Measurements from ENCODE around the gene PTPRK.
"Not testable (repeated sequence)": the region's sequence is repeated elsewhere in the genome, so short reads cannot be mapped to it uniquely, and the experiment has no call there.

The PTPRK gene

DNA sequence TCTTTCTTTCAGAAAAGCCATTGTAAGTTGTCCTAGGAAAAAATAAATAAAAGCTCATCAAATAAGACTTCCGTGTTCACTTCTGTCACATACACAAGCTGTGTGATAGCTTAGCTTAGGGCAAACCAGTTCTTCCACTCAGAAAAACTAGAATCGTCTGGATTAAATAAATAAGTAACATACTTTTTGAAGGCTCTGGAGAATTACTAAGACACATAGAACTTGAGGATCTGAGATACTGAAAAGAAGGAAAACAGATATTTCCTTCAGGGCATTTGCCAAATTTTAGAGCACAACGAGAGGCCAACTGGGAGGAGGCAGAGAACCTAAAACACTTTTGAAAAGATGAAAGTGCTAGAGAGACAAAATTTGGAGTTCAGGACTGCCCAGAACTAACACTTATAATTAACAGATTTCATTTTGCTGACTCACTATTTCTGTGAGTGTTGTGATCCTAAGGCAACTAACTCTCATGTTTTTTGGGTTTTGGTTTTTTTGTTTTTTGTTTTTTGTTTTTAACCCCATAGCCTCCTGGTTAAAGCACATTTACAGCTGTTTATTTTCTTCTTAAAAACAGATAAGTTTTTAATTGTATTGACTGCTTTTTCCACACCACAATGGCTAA lies 580.8 kb downstream of the PTPRK start:
- Histone ChIP-seq H3K9ac (ENCODE audit: low read length) (no peak overlapping the region), H3K36me3 (ENCODE audit: insufficient read depth, low read length) (no peaks in the 10 kb centered on the region), H3K27ac (ENCODE audit: low read depth, low read length) (no peak overlapping the region), H3K27me3 (ENCODE audit: control insufficient read depth in 1 of 2, insufficient read depth in 2 of 2, low read length in 2 of 2) (no peaks in the 10 kb centered on the region), H3K4me1 (ENCODE audit: insufficient read depth, low read length) (no peaks in the 10 kb centered on the region), H3K4me3 (ENCODE audit: low read depth in 1 of 2, low read length in 2 of 2) (no peak overlapping the region), H3K9me3 (ENCODE audit: low read length) (no peaks in the 10 kb centered on the region)

DNA sequence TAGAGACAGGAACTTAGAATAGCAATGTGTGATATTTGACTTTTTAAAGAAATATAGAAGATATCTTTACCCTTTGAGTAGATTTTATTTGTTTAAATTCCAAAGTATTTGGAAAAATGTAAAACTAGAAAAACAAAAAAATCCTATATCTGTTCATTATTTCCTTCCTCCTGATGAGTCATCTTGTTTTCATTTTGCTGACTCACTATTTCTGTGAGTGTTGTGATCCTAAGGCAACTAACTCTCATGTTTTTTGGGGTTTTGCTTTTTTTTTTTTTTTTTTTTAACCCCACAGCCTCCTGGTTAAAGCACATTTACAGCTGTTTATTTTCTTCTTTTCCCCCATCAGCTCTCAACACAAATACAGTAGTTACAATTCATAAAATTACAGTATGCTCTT lies 581.7 kb downstream of the PTPRK start:
- H3K36me3 ChIP-seq (ENCODE audit: insufficient read depth, low read length): no peaks in the 10 kb centered on the region
- H3K27me3 ChIP-seq (ENCODE audit: control insufficient read depth in 1 of 2, insufficient read depth in 2 of 2, low read length in 2 of 2): no peaks in the 10 kb centered on the region
- H3K9me3 ChIP-seq (ENCODE audit: low read length): no peaks in the 10 kb centered on the region
- no peaks in the 10 kb centered on the region for H3K4me1 ChIP-seq (ENCODE audit: insufficient read depth, low read length)
- no peak overlapping the region for H3K27ac ChIP-seq (ENCODE audit: low read depth, low read length)
- no peak overlapping the region for H3K9ac ChIP-seq (ENCODE audit: low read length)
- H3K4me3 ChIP-seq (ENCODE audit: low read depth in 1 of 2, low read length in 2 of 2): no peak overlapping the region

DNA sequence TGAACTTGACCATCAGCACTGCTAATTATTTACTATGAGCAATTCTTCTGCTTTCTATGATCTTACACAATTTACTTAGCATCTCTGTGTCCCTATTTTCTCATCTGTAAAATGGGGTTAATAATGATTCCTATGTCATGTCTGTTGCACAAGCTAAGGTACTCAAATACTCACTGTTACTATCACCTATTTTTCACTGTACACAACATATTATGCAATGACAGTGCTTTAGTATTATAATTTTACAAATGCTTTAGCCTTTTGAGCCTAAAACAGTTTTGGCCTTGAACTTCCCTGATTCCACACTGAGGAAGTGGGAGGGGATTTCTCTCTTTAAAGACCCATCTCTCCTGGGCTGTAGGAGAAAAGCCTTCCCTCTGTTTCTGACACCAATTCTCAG lies 582.7 kb downstream of the PTPRK start:
- H3K36me3 ChIP-seq (ENCODE audit: insufficient read depth, low read length): no peaks in the 10 kb centered on the region
- H3K27me3 ChIP-seq (ENCODE audit: control insufficient read depth in 1 of 2, insufficient read depth in 2 of 2, low read length in 2 of 2): no peaks in the 10 kb centered on the region
- H3K27ac ChIP-seq (ENCODE audit: low read depth, low read length): no peak overlapping the region

DNA sequence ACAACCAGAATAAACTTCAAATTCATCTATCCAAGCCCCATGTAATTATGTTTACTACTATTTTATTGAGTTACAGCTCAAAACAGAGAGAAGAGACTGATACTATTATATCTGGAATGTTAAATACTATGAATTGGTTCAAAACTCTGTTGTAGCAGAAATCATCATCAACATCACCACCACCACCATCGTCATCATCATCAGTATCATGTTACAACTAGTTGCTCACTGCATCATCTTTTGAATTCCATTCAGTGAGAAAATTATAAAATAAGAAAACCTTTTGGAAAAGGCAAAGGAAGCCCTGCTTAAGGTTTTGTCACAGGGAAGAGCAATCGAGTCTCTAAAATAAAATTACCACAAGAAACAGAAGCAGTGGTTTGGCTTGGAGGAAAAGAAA lies 583.3 kb downstream of the PTPRK start:
- Histone ChIP-seq H3K9ac (ENCODE audit: low read length) (no peak overlapping the region), H3K9me3 (ENCODE audit: low read length) (no peaks in the 10 kb centered on the region), H3K27me3 (ENCODE audit: control insufficient read depth in 1 of 2, insufficient read depth in 2 of 2, low read length in 2 of 2) (no peaks in the 10 kb centered on the region), H3K27ac (ENCODE audit: low read depth, low read length) (no peak overlapping the region), H3K36me3 (ENCODE audit: insufficient read depth, low read length) (no peaks in the 10 kb centered on the region), H3K4me1 (ENCODE audit: insufficient read depth, low read length) (no peaks in the 10 kb centered on the region), H3K4me3 (ENCODE audit: low read depth in 1 of 2, low read length in 2 of 2) (no peak overlapping the region)

More for the DNA sequence above, 582.7 kb downstream of the PTPRK start:
- Histone ChIP-seq H3K9ac (ENCODE audit: low read length) (no peak overlapping the region), H3K4me1 (ENCODE audit: insufficient read depth, low read length) (no peaks in the 10 kb centered on the region), H3K4me3 (ENCODE audit: low read depth in 1 of 2, low read length in 2 of 2) (no peak overlapping the region), H3K9me3 (ENCODE audit: low read length) (no peaks in the 10 kb centered on the region)

DNA sequence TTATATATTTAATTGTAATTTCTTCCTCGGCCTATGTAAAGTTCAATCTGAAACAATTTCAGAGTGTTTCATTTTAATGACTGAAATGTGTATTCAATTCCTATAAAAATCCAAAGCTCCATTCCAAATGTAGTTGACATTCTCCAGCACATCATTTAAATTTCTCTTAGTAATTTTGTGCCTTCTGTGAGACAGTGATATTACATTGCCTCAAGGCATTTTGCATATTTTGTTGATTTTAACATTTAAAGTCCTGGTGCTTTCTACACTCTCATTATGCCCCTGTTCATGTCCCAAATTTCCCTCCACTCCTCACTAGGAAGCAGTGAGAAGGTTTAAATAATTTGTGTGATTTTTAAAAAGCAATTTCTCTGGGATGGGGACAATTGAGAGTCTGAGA lies 585.4 kb downstream of the PTPRK start:
- H3K36me3 ChIP-seq (ENCODE audit: insufficient read depth, low read length): no peaks in the 10 kb centered on the region
- H3K27ac ChIP-seq (ENCODE audit: low read depth, low read length): no peak overlapping the region
- H3K4me3 ChIP-seq (ENCODE audit: low read depth in 1 of 2, low read length in 2 of 2): no peak overlapping the region
- H3K9me3 ChIP-seq (ENCODE audit: low read length): no peaks in the 10 kb centered on the region
- H3K27me3 ChIP-seq (ENCODE audit: control insufficient read depth in 1 of 2, insufficient read depth in 2 of 2, low read length in 2 of 2): no peaks in the 10 kb centered on the region
- no peak overlapping the region for H3K9ac ChIP-seq (ENCODE audit: low read length)
- no peaks in the 10 kb centered on the region for H3K4me1 ChIP-seq (ENCODE audit: insufficient read depth, low read length)

DNA sequence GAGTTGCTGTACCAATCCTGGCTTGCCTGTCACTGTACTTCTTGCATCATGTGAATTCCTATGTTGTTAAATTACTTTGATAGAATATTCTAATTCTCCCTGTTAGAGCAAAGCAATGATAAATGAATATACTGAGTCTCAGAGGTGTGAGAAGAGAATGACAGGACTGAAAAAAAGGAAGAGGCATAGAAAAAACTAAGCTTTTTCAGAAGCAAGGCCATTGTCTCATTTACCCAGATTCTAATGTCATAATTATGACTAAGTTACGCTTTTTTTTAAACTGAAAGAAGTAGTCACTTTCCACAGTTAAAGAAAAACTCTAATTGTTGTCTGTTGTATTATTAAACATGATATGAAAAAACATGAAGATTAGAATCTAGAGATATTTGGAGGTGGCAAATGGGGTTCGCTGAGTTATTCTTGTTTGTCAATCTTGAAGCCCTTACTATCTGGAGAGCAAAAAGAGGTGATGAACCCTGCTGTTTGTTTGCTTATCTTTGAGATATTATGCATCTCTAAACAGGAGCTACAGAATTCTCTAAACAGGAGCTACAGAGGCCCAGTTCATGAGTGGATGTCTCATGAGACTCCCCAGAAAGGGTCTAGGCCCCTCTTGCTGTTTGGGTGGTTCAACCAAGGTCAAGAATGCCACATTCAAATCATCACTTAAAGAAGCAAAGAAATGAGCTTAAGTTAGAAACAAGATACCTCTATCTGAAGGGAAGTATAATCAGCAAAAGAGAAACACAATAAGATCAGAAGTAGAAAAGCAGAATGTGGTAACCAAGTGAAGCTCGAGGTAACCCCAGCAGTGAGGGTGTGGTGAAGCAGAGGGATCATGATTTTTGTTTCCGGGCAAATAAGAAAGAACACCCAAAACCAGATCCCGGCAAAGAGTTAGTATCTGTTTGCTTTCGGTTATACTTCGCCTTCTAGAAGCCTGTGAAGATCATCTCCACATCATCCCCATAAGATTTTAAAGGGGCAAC lies 586.3 kb downstream of the PTPRK start:
- no peaks in the 10 kb centered on the region for H3K36me3 ChIP-seq (ENCODE audit: insufficient read depth, low read length)
- H3K9me3 ChIP-seq (ENCODE audit: low read length): no peaks in the 10 kb centered on the region
- no peak overlapping the region for H3K27ac ChIP-seq (ENCODE audit: low read depth, low read length)
- no peaks in the 10 kb centered on the region for H3K27me3 ChIP-seq (ENCODE audit: control insufficient read depth in 1 of 2, insufficient read depth in 2 of 2, low read length in 2 of 2)
- no peaks in the 10 kb centered on the region for H3K4me1 ChIP-seq (ENCODE audit: insufficient read depth, low read length)
- H3K9ac ChIP-seq (ENCODE audit: low read length): no peak overlapping the region
- H3K4me3 ChIP-seq (ENCODE audit: low read depth in 1 of 2, low read length in 2 of 2): no peak overlapping the region

DNA sequence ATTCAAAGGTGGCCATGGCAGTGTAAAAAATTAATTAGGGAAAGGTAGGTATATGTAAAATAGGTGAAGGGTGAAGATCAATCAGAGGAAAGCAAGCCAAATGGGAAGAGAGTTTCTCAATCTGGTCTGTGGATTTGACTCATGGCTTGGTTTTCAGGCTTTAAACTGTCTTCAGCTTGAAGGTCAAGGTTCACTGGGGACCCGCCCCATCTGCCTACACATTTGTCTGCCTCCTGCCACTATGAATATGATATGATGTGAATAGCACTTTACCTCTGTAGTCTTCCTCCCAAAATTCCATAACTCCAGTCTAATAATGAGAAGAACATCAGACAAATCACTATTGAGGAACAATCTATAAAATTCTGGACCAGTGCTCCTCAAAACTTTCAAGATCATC lies 587.3 kb downstream of the PTPRK start:
- H3K9ac ChIP-seq (ENCODE audit: low read length): no peak overlapping the region
- no peak overlapping the region for H3K27ac ChIP-seq (ENCODE audit: low read depth, low read length)
- no peaks in the 10 kb centered on the region for H3K27me3 ChIP-seq (ENCODE audit: control insufficient read depth in 1 of 2, insufficient read depth in 2 of 2, low read length in 2 of 2)
- no peaks in the 10 kb centered on the region for H3K4me1 ChIP-seq (ENCODE audit: insufficient read depth, low read length)
- no peaks in the 10 kb centered on the region for H3K9me3 ChIP-seq (ENCODE audit: low read length)
- no peaks in the 10 kb centered on the region for H3K36me3 ChIP-seq (ENCODE audit: insufficient read depth, low read length)
- H3K4me3 ChIP-seq (ENCODE audit: low read depth in 1 of 2, low read length in 2 of 2): no peak overlapping the region

DNA sequence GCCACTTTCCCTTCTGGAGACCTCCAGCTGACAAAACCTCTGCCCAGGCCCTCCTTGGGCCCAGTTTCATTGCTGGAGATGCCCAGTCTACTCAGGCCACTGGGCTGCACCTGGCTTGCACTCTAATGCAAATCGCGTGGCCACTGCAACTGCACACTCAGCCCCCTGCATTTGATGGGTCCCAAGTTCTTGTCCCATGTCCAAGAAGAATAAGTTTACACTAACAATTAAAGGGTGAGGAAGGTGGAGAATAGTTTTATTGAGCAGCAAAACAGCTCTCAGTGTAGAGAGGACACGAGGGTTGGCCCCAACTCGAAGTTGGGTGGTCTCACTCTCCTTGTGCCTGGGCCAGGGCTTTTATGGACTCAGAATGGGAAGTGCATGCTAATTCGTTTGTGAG lies 587.7 kb downstream of the PTPRK start:
- Histone ChIP-seq H3K27me3 (ENCODE audit: control insufficient read depth in 1 of 2, insufficient read depth in 2 of 2, low read length in 2 of 2) (no peaks in the 10 kb centered on the region), H3K9me3 (ENCODE audit: low read length) (no peaks in the 10 kb centered on the region), H3K4me3 (ENCODE audit: low read depth in 1 of 2, low read length in 2 of 2) (no peak overlapping the region), H3K9ac (ENCODE audit: low read length) (no peak overlapping the region), H3K4me1 (ENCODE audit: insufficient read depth, low read length) (no peaks in the 10 kb centered on the region), H3K27ac (ENCODE audit: low read depth, low read length) (no peak overlapping the region), H3K36me3 (ENCODE audit: insufficient read depth, low read length) (no peaks in the 10 kb centered on the region)

DNA sequence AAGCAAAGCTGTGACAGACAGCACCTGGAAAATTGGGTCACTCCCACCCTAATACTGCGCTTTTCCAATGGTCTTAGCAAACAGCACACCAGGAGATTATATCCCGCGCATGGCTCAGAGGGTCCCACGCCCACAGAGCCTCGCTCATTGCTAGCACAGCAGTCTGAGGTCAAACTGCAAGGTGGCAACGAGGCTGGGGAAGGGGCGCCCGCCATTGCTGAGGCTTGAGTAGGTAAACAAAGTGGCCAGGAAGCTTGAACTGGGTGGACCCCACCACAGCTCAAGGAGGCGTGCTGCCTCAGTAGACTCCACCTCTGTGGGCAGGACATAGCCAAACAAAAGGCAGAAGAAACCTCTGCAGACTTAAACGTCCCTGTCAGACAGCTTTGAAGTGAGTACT lies 594.0 kb downstream of the PTPRK start:
- not testable (repeated sequence) for H3K4me3 ChIP-seq (ENCODE audit: low read depth in 1 of 2, low read length in 2 of 2); H3K4me1 ChIP-seq (ENCODE audit: insufficient read depth, low read length); H3K9me3 ChIP-seq (ENCODE audit: low read length); H3K9ac ChIP-seq (ENCODE audit: low read length); H3K27ac ChIP-seq (ENCODE audit: low read depth, low read length); H3K36me3 ChIP-seq (ENCODE audit: insufficient read depth, low read length); H3K27me3 ChIP-seq (ENCODE audit: control insufficient read depth in 1 of 2, insufficient read depth in 2 of 2, low read length in 2 of 2)

DNA sequence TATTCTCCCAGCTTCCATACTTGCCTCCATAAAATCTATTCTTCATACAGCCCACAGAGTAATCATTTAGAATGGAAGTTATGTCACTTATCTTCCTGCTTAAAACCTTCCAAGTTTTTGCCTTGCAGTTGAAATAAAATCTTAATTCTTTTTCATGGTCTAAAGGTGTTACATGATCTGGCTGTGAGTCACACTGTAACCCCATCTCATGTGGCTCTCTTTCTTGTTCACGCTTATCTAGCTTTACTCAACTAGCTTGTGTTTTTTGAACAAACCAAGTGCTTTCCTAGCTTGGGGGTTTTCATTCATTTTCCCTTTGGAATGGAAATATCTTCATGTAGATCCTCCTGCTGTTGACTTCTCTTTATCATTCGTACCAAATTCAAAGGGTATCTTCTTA lies 596.0 kb downstream of the PTPRK start:
- no peaks in the 10 kb centered on the region for H3K27me3 ChIP-seq (ENCODE audit: control insufficient read depth in 1 of 2, insufficient read depth in 2 of 2, low read length in 2 of 2)
- H3K27ac ChIP-seq (ENCODE audit: low read depth, low read length): no peak overlapping the region
- no peaks in the 10 kb centered on the region for H3K4me1 ChIP-seq (ENCODE audit: insufficient read depth, low read length)
- no peaks in the 10 kb centered on the region for H3K36me3 ChIP-seq (ENCODE audit: insufficient read depth, low read length)
- H3K9ac ChIP-seq (ENCODE audit: low read length): no peak overlapping the region
- no peak overlapping the region for H3K4me3 ChIP-seq (ENCODE audit: low read depth in 1 of 2, low read length in 2 of 2)
- H3K9me3 ChIP-seq (ENCODE audit: low read length): no peaks in the 10 kb centered on the region

DNA sequence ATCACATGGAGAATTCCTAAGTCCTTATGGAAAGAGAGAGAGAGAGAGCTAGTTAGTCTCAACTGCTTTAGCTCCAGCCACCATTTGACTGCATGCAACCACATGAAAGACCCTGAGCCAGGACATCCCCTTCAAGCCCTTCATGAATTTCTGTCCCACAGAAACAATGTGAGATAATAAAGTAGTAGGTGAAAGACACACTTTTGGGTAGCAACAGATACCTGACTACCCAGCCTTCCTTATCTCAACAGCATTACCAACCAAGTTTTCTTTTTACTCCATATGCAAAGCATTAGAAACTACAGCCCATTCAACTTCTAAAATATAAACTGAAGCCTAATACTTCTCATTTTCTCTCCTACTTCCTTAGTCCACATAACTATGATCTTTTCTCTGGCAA lies 596.4 kb downstream of the PTPRK start:
- no peaks in the 10 kb centered on the region for H3K9me3 ChIP-seq (ENCODE audit: low read length)
- H3K27ac ChIP-seq (ENCODE audit: low read depth, low read length): no peak overlapping the region
- no peaks in the 10 kb centered on the region for H3K27me3 ChIP-seq (ENCODE audit: control insufficient read depth in 1 of 2, insufficient read depth in 2 of 2, low read length in 2 of 2)
- H3K9ac ChIP-seq (ENCODE audit: low read length): no peak overlapping the region
- H3K36me3 ChIP-seq (ENCODE audit: insufficient read depth, low read length): no peaks in the 10 kb centered on the region
- H3K4me3 ChIP-seq (ENCODE audit: low read depth in 1 of 2, low read length in 2 of 2): no peak overlapping the region
- no peaks in the 10 kb centered on the region for H3K4me1 ChIP-seq (ENCODE audit: insufficient read depth, low read length)

DNA sequence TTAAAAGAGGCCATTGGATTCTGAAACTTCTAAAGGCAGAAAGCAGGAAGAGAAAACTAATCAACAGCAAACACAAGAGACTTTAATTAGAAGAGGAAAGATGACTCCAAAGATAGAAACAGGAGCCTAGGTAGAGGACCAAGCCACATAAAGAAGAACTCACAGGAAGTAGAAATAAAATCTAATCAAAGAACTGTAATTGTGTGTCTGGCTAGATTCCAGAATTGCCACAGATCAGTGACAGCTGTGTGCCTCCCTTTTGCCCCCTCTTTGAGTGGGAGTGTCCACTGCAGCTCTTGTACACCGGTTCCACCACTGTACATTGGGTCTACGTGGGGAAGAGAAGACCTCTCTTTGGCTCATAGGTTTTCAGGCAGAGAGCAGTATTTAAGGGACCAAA lies 597.3 kb downstream of the PTPRK start:
- Histone ChIP-seq H3K4me1 (ENCODE audit: insufficient read depth, low read length) (no peaks in the 10 kb centered on the region), H3K4me3 (ENCODE audit: low read depth in 1 of 2, low read length in 2 of 2) (no peak overlapping the region), H3K9me3 (ENCODE audit: low read length) (no peaks in the 10 kb centered on the region), H3K27ac (ENCODE audit: low read depth, low read length) (no peak overlapping the region), H3K27me3 (ENCODE audit: control insufficient read depth in 1 of 2, insufficient read depth in 2 of 2, low read length in 2 of 2) (no peaks in the 10 kb centered on the region), H3K9ac (ENCODE audit: low read length) (no peak overlapping the region), H3K36me3 (ENCODE audit: insufficient read depth, low read length) (no peaks in the 10 kb centered on the region)
